HCT116 (cell line): ENCODE data around the gene NHSL2. TPM values are rescaled to one million over a fixed set of nuclear protein-coding genes. Genes with fewer than 3 reads are reported as not detected.

Source experiments
- ATAC-seq: fragments of 200-7000 bp; cut with Tn5 transposase; 2 replicates; pipeline ENCODE4 v1.9.1; 2020; ENCODE audit warnings: mild to moderate bottlenecking, moderate library complexity
- BruUV-seq: library from RNA; stranded (reverse); fragments of 400-500 nt; replicated peaks from 2 replicates; lab custom pipeline; 2021; lab: Mats Ljungman, UMichigan
- CTCF ChIA-PET: fragments of 300-600 bp; sonication (Branson Sonifier 250); formaldehyde crosslinking; loops from one replicate; lab custom pipeline; 2021; ENCODE audit warnings: antibody characterized with exemption; lab: Charles Lee
- POLR2A ChIA-PET: fragments of 300-600, 350-600 bp; sonication (Branson Sonifier 250); formaldehyde crosslinking; loops from one replicate; lab custom pipeline; 2021; ENCODE audit warnings: antibody characterized with exemption; lab: Charles Lee
- RAD21 ChIA-PET, 2 experiments: fragments of 300-600 bp; sonication (Branson Sonifier 250); formaldehyde crosslinking; loops; one replicate each; lab custom pipeline; 2023; ENCODE audit warnings: low total read pairs in 2 of 2; ENCODE audit not compliant: uncharacterized antibody in 2 of 2, unreplicated experiment in 2 of 2, low non-redundant PET in 1 of 2; lab: Charles Lee
- DNase-seq: peaks from one replicate; pipeline ENCODE4 v3.0.0-alpha.2; 2010; ENCODE audit warnings: low read depth, low spot score
- H2AFZ ChIP-seq: fragments of 200-600 bp; shearing (Covaris generic), sonication (generic); 2 replicates; pipeline ENCODE4 v1.6.1; 2017; ENCODE audit warnings: low read depth, mixed run types, mixed read lengths, antibody characterized with exemption, low read length; ENCODE audit not compliant: poor library complexity, severe bottlenecking
- H3K27ac ChIP-seq: 2 replicates; pipeline ENCODE4 v1.5.1; 2012; ENCODE audit warnings: low read depth, low read length
- H3K27me3 ChIP-seq: fragments of 200-600 bp; sonication (generic); 2 replicates; pipeline ENCODE4 v1.6.1; 2016; ENCODE audit warnings: mixed run types, low read length, mixed read lengths; ENCODE audit not compliant: insufficient read depth
- H3K36me3 ChIP-seq, 2 experiments: fragments of 200-500 bp in 1 of 2; fragments of 200-600 bp in 1 of 2; sonication (Bioruptor generic) in 1 of 2; sonication (generic) in 1 of 2; 2 replicates each; pipeline versions ENCODE4 v1.5.1 to v1.6.1; 2014 to 2016; ENCODE audit warnings: low read length in 2 of 2, inconsistent platforms in 1 of 2, mixed read lengths in 1 of 2, mixed run types in 1 of 2; ENCODE audit not compliant: insufficient read depth in 2 of 2, control insufficient read depth in 1 of 2
- H3K4me1 ChIP-seq, 2 experiments: fragments of 200-600 bp in 1 of 2; sonication (generic) in 1 of 2; 2 replicates each; pipeline versions ENCODE4 v1.5.1 to v1.6.1; 2012 to 2017; ENCODE audit warnings: low read length in 2 of 2, inconsistent platforms in 1 of 2, mild to moderate bottlenecking in 1 of 2, mixed read lengths in 1 of 2, mixed run types in 1 of 2, moderate library complexity in 1 of 2; ENCODE audit not compliant: insufficient read depth in 2 of 2, control insufficient read depth in 1 of 2
- H3K4me2 ChIP-seq: fragments of 200-600 bp; sonication (generic); 2 replicates; pipeline ENCODE4 v1.6.1; 2017; ENCODE audit warnings: mixed run types, low read length, mixed read lengths
- H3K4me3 ChIP-seq, 2 experiments: fragments of 200-600 bp in 1 of 2; sonication (generic) in 1 of 2; replicated peaks in 1 of 2; 2 replicates each; pipeline ENCODE4 v1.5.1; 2011 to 2016; ENCODE audit warnings: low read length in 2 of 2, control low read depth in 1 of 2, low read depth in 1 of 2, mild to moderate bottlenecking in 1 of 2, mixed read lengths in 1 of 2, mixed run types in 1 of 2
- H3K79me2 ChIP-seq: fragments of 200-600 bp; sonication (generic); 2 replicates; pipeline ENCODE4 v1.6.1; 2017; ENCODE audit warnings: mild to moderate bottlenecking, mixed run types, low read length, moderate library complexity, mixed read lengths; ENCODE audit not compliant: insufficient read depth
- H3K9ac ChIP-seq: fragments of 200-600 bp; sonication (generic); 2 replicates; pipeline ENCODE4 v1.6.1; 2016; ENCODE audit warnings: low read length, mixed read lengths
- H3K9me2 ChIP-seq: fragments of 200-600 bp; sonication (generic), shearing (Covaris generic); 2 replicates; pipeline ENCODE4 v1.6.1; 2017; ENCODE audit warnings: mixed run types, mild to moderate bottlenecking, moderate library complexity; ENCODE audit not compliant: insufficient read depth
- H3K9me3 ChIP-seq, 2 experiments: fragments of 200-500 bp in 1 of 2; fragments of 200-600 bp in 1 of 2; sonication (Bioruptor generic) in 1 of 2; sonication (generic) in 1 of 2; 2 replicates each; pipeline ENCODE4 v1.6.1; 2014 to 2017; ENCODE audit warnings: low read length in 2 of 2, mixed read lengths in 2 of 2, inconsistent platforms in 1 of 2, low read depth in 1 of 2, mild to moderate bottlenecking in 1 of 2, mixed run types in 1 of 2, moderate library complexity in 1 of 2; ENCODE audit not compliant: control insufficient read depth in 1 of 2, insufficient read depth in 1 of 2
- H4K20me1 ChIP-seq: fragments of 200-600 bp; sonication (generic), shearing (Covaris generic); 2 replicates; pipeline ENCODE4 v1.6.1; 2017; ENCODE audit warnings: mixed run types, mild to moderate bottlenecking, moderate library complexity; ENCODE audit not compliant: insufficient read depth
- CBX3 ChIP-seq: IDR thresholded peaks from 2 replicates; pipeline ENCODE4 v1.6.1; 2012; ENCODE audit warnings: low read depth
- CTCF ChIP-seq, 3 experiments: fragments of 200-600 bp in 1 of 3; sonication (generic) in 1 of 3; IDR thresholded peaks in 2 of 3; conservative IDR thresholded peaks in 1 of 3; 2 replicates each; pipeline ENCODE4 v1.5.1; 2012 to 2017; ENCODE audit warnings: low read depth in 2 of 3, low read length in 2 of 3, antibody characterized with exemption in 1 of 3, borderline replicate concordance in 1 of 3, control low read depth in 1 of 3, mild to moderate bottlenecking in 1 of 3, mixed read lengths in 1 of 3, mixed run types in 1 of 3, moderate library complexity in 1 of 3; ENCODE audit not compliant: insufficient read depth in 1 of 3
- EGR1 ChIP-seq: IDR thresholded peaks from 2 replicates; pipeline ENCODE4 v1.6.1; 2012; ENCODE audit warnings: low read depth
- ELF1 ChIP-seq: IDR thresholded peaks from 2 replicates; pipeline ENCODE4 v1.6.1; 2012; ENCODE audit warnings: low read depth, borderline replicate concordance
- EZH2 ChIP-seq: fragments of 200-600 bp; sonication (generic); IDR thresholded peaks from 2 replicates; pipeline ENCODE4 v1.6.1; 2017; ENCODE audit warnings: antibody characterized with exemption, mixed run types
- EZH2phosphoT487 ChIP-seq: fragments of 200-600 bp; IDR thresholded peaks from 2 replicates; pipeline ENCODE4 v1.6.1; 2018; ENCODE audit warnings: antibody characterized with exemption, borderline replicate concordance
- POLR2AphosphoS5 ChIP-seq: IDR thresholded peaks from 2 replicates; pipeline ENCODE4 v1.6.1; 2011; ENCODE audit warnings: mild to moderate bottlenecking, low read depth, low read length, moderate library complexity
- SIN3A ChIP-seq: IDR thresholded peaks from 2 replicates; pipeline ENCODE4 v1.6.1; 2012; ENCODE audit warnings: low read depth
- SP1 ChIP-seq: IDR thresholded peaks from 2 replicates; pipeline ENCODE4 v1.6.1; 2012; ENCODE audit warnings: low read depth
- TCF7L2 ChIP-seq: IDR thresholded peaks from 2 replicates; pipeline ENCODE4 v1.7.0; 2011; ENCODE audit warnings: borderline replicate concordance, inconsistent platforms; ENCODE audit not compliant: insufficient read depth, insufficient read length; ENCODE audit errors: extremely low read depth
- ZBTB33 ChIP-seq: IDR thresholded peaks from 2 replicates; pipeline ENCODE4 v1.6.1; 2011; ENCODE audit warnings: mild to moderate bottlenecking, low read length, moderate library complexity; ENCODE audit not compliant: insufficient replicate concordance; ENCODE audit errors: extremely low read depth
- intact Hi-C: fragments of 100-400 bp; cut with micrococcal nuclease; formaldehyde crosslinking; loops from 2 replicates; pipeline ENCODE4 v1.10.0; 2022
- total RNA-seq: library from RNA; stranded (reverse); gene quantifications from one replicate; pipeline ENCODE4 v1.2.1, GENCODE V29; 2021; ENCODE audit not compliant: unreplicated experiment

NHSL2 gene
- total RNA-seq, 1 experiment from 2014 or later, result 0.22 TPM

GRCh38 chrX:72130156-72130761 is 219.6 kb downstream of the NHSL2 start:
- Histone ChIP-seq H3K9me3 (no peaks in the 10 kb centered on the region), H3K4me2 (no peak overlapping the region), H3K4me3 (no peak overlapping the region), H3K9ac (no peak overlapping the region), H3K79me2 (no peaks in the 10 kb centered on the region), H3K27me3 (no peaks in the 10 kb centered on the region), H2AFZ (no peak overlapping the region), H3K9me2 (no peaks in the 10 kb centered on the region), H4K20me1 (no peaks in the 10 kb centered on the region), H3K36me3 (no peaks in the 10 kb centered on the region), H3K27ac (no peak overlapping the region), H3K4me1 (peaks cover 4 to 18% of the 10 kb centered on the region in 2 experiments; a peak in 3 of 4 replicates)
- DNase-seq (no peak), ATAC-seq (no peak)
- no peak for TF ChIP-seq SP1
- no peak for TF ChIP-seq ZBTB33
- POLR2A ChIA-PET, result no interaction called here
- intact Hi-C loops, result no loop called here
- RAD21 ChIA-PET, result no interaction called here
- CTCF ChIA-PET, result no interaction called here
- no TSS peak for BruUV-seq

- no peak overlapping the region; a peak in 1 of 4 replicates for H3K4me3 ChIP-seq
- no peaks in the 10 kb centered on the region for H3K9me2 ChIP-seq
- H3K4me1 ChIP-seq, result peaks cover 4 to 18% of the 10 kb centered on the region in 2 experiments; a peak in 3 of 4 replicates
- H2AFZ ChIP-seq, result no peak overlapping the region
- H3K36me3 ChIP-seq, result no peaks in the 10 kb centered on the region
- H4K20me1 ChIP-seq, result no peaks in the 10 kb centered on the region
- no peak overlapping the region for H3K9ac ChIP-seq
- H3K27ac ChIP-seq, result no peak overlapping the region
- H3K4me2 ChIP-seq, result peak overlapping the region; percentile 77; the same call in 1 of the 2 replicates
- no peaks in the 10 kb centered on the region for H3K27me3 ChIP-seq
- CTCF ChIA-PET, result no interaction called here
- DNase-seq (no peak), ATAC-seq (no peak)
- POLR2A ChIA-PET, result no interaction called here
- intact Hi-C loops, result no loop called here
- no peaks in the 10 kb centered on the region for H3K79me2 ChIP-seq
- RAD21 ChIA-PET, result no interaction called here
- no TSS peak for BruUV-seq
- no peaks in the 10 kb centered on the region for H3K9me3 ChIP-seq
- TF ChIP-seq TCF7L2 (no peak), EGR1 (no peak), ELF1 (no peak), SIN3A (no peak), EZH2 (no peak), CBX3 (no peak), SP1 (no peak), ZBTB33 (no peak), POLR2AphosphoS5 (no peak), EZH2phosphoT487 (no peak), CTCF (IDR thresholded peaks at IDR 0.05 in 2 of 3, conservative IDR thresholded peaks at IDR 0.05 in 1 of 3; ENCODE audit: borderline replicate concordance in 1 of 3, insufficient read depth in 1 of 3, low read depth in 2 of 3, low read length in 2 of 3) (no peak)
Measured at GRCh38 chrX:72130762-72131250, 220.2 kb downstream of the NHSL2 start.
